ENCODE results near the gene ADAMTSL3. TPM values are rescaled to one million over a fixed set of nuclear protein-coding genes. Genes with fewer than 3 reads are reported as not detected.
"Not testable (repeated sequence)": the region's sequence is repeated elsewhere in the genome, so short reads cannot be mapped to it uniquely, and the experiment has no call there.

The ADAMTSL3 gene
- total RNA-seq, 1 donor from 2014 or later, result 0.41 TPM

- H3K4me3 ChIP-seq, result no peak overlapping the region
- no peaks in the 10 kb centered on the region for H3K36me3 ChIP-seq
- TF ChIP-seq EZH2phosphoT487 (IDR thresholded peaks at IDR 0.05) (no peak), EZH2 (IDR thresholded peaks at IDR 0.05) (no peak)
- TF ChIP-seq, protein P1, sequence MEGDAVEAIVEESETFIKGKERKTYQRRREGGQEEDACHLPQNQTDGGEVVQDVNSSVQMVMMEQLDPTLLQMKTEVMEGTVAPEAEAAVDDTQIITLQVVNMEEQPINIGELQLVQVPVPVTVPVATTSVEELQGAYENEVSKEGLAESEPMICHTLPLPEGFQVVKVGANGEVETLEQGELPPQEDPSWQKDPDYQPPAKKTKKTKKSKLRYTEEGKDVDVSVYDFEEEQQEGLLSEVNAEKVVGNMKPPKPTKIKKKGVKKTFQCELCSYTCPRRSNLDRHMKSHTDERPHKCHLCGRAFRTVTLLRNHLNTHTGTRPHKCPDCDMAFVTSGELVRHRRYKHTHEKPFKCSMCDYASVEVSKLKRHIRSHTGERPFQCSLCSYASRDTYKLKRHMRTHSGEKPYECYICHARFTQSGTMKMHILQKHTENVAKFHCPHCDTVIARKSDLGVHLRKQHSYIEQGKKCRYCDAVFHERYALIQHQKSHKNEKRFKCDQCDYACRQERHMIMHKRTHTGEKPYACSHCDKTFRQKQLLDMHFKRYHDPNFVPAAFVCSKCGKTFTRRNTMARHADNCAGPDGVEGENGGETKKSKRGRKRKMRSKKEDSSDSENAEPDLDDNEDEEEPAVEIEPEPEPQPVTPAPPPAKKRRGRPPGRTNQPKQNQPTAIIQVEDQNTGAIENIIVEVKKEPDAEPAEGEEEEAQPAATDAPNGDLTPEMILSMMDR (IDR thresholded peaks at IDR 0.05), result no peak
- no peak overlapping the region for H3K9ac ChIP-seq
- no peaks in the 10 kb centered on the region for H4K20me1 ChIP-seq (ENCODE audit: low read depth)
- no peak overlapping the region for H3K27ac ChIP-seq
- Mint-ChIP-seq H3K36me3 (no peaks in the 10 kb centered on the region), H3K27ac (no peak overlapping the region), H3K9me3 (peaks cover 14% of the 10 kb centered on the region), H3K4me3 (no peak overlapping the region), H3K27me3 (ENCODE audit: insufficient read depth, low read depth) (no peaks in the 10 kb centered on the region), H3K4me1 (no peaks in the 10 kb centered on the region)
- no peak overlapping the region for H3K4me2 ChIP-seq
- no peaks in the 10 kb centered on the region for H3F3A ChIP-seq (ENCODE audit: low read depth)
- DNase-seq (ENCODE audit: low spot score), result no peak
- H3K4me1 ChIP-seq, result no peaks in the 10 kb centered on the region
- H3K9me3 ChIP-seq (ENCODE audit: low read depth), result peaks cover 1% of the 10 kb centered on the region
- peaks cover 12% of the 10 kb centered on the region for H3K27me3 ChIP-seq
- H3K79me2 ChIP-seq (ENCODE audit: low read depth), result no peaks in the 10 kb centered on the region
- no peak overlapping the region for H2AFZ ChIP-seq (replicated peaks)
These were observed 403.9 kb downstream of the ADAMTSL3 start for GRCh38 chr15:84057714-84058331.

DNA sequence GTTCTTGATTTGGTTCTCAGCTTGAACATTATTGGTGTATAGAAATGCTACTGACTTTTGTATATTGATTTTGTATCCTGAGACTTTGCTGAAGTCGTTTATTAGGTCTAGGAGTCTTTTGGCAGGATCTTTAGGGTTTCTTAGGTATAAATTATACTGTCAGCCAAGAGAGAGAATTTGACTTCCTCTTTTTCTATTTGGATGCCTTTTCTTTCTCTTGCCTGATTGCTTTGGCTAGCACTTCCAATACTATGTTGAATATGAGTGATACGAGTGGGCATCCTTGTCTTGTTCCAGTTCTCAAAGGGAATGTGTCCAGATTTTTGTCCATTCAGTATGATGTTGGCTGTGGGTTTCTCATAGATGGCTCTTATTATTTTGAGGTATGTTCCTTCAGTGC, 409.8 kb downstream of the ADAMTSL3 start:
- H3K27me3 Mint-ChIP-seq (ENCODE audit: insufficient read depth, low read depth); H3K36me3 ChIP-seq; DNase-seq (ENCODE audit: low spot score); H3K4me1 ChIP-seq; H3F3A ChIP-seq (ENCODE audit: low read depth); H3K4me3 ChIP-seq; H2AFZ ChIP-seq (replicated peaks); H3K27me3 ChIP-seq; H3K27ac Mint-ChIP-seq; H3K79me2 ChIP-seq (ENCODE audit: low read depth); H3K4me3 Mint-ChIP-seq; H3K4me1 Mint-ChIP-seq; H3K27ac ChIP-seq; H4K20me1 ChIP-seq (ENCODE audit: low read depth); H3K36me3 Mint-ChIP-seq; H3K9ac ChIP-seq; H3K4me2 ChIP-seq: not testable (repeated sequence)
- H3K9me3 Mint-ChIP-seq, result peaks cover 19% of the 10 kb centered on the region
- peaks cover 10% of the 10 kb centered on the region for H3K9me3 ChIP-seq (ENCODE audit: low read depth)

- not testable (repeated sequence) for H3K27me3 Mint-ChIP-seq (ENCODE audit: insufficient read depth, low read depth); H3K27ac Mint-ChIP-seq; H4K20me1 ChIP-seq (ENCODE audit: low read depth); H3F3A ChIP-seq (ENCODE audit: low read depth); H3K9me3 ChIP-seq (ENCODE audit: low read depth); H3K4me1 Mint-ChIP-seq; H3K27me3 ChIP-seq; H3K79me2 ChIP-seq (ENCODE audit: low read depth); H3K4me3 ChIP-seq; DNase-seq (ENCODE audit: low spot score); H2AFZ ChIP-seq (replicated peaks); H3K36me3 Mint-ChIP-seq; H3K27ac ChIP-seq; H3K36me3 ChIP-seq; H3K9ac ChIP-seq; H3K4me2 ChIP-seq; H3K4me1 ChIP-seq; H3K4me3 Mint-ChIP-seq
- peaks cover 11% of the 10 kb centered on the region for H3K9me3 Mint-ChIP-seq
These were observed 414.8 kb downstream of the ADAMTSL3 start for GRCh38 chr15:84068674-84069073.

DNA sequence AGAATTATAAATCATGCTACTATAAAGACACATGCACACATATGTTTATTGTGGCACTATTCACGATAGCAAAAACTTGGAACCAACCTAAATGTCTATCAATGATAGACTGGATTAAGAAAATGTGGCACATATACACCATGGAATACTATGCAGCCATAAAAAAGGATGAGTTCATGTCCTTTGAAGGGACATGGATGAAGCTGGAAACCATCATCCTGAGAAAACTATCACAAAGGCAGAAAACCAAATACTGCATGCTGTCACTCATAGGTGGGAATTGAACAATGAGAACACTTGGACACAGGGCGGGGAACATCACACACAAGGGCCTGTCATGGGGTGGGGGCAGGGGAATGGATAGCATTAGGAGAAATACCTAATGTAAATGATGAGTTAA, 424.1 kb downstream of the ADAMTSL3 start:
- H3K36me3 Mint-ChIP-seq; H3F3A ChIP-seq (ENCODE audit: low read depth); H3K4me3 ChIP-seq; H3K9ac ChIP-seq; H3K27ac ChIP-seq; H3K4me2 ChIP-seq; H3K9me3 Mint-ChIP-seq; H3K4me3 Mint-ChIP-seq; H3K4me1 ChIP-seq; H3K9me3 ChIP-seq (ENCODE audit: low read depth); H3K36me3 ChIP-seq; H2AFZ ChIP-seq (replicated peaks); H4K20me1 ChIP-seq (ENCODE audit: low read depth); H3K27me3 Mint-ChIP-seq (ENCODE audit: insufficient read depth, low read depth); H3K27ac Mint-ChIP-seq; DNase-seq (ENCODE audit: low spot score); H3K79me2 ChIP-seq (ENCODE audit: low read depth): not testable (repeated sequence)
- H3K4me1 Mint-ChIP-seq, result peaks cover 20% of the 10 kb centered on the region
- peaks cover 67% of the 10 kb centered on the region for H3K27me3 ChIP-seq

GRCh38 chr15:84079325-84079884, 425.5 kb downstream of the ADAMTSL3 start:
- not testable (repeated sequence) for DNase-seq (ENCODE audit: low spot score)
- Histone ChIP-seq H3K4me2 (peak overlapping the region; percentile 96), H3K27me3 (peaks cover 71% of the 10 kb centered on the region)

More at GRCh38 chr15:84079325-84079884, 425.5 kb downstream of the ADAMTSL3 start:
- peak overlapping the region; percentile 90 for H3K4me3 Mint-ChIP-seq
- not testable (repeated sequence) for H3K9me3 ChIP-seq (ENCODE audit: low read depth); H3F3A ChIP-seq (ENCODE audit: low read depth); H3K36me3 ChIP-seq; H3K27ac ChIP-seq; H3K4me1 ChIP-seq; H3K9ac ChIP-seq; H3K79me2 ChIP-seq (ENCODE audit: low read depth); H3K9me3 Mint-ChIP-seq; H3K27me3 Mint-ChIP-seq (ENCODE audit: insufficient read depth, low read depth); H4K20me1 ChIP-seq (ENCODE audit: low read depth); H3K27ac Mint-ChIP-seq; H3K36me3 Mint-ChIP-seq
- H3K4me3 ChIP-seq, result peak overlapping the region; percentile 63
- peaks cover 20% of the 10 kb centered on the region for H3K4me1 Mint-ChIP-seq
- H2AFZ ChIP-seq (replicated peaks), result peak overlapping the region; percentile 89
